GM18517 (cell line): ENCODE measurements around the gene TNRC6C.
A peak's percentile ranks its signal among the peaks of the same experiment; 100 is the strongest.

ENCODE experiments used
- ATAC-seq: cut with Tn5 transposase; IDR thresholded peaks from one replicate; pipeline ENCODE4 v1.9.1; 2021; ENCODE audit warnings: mild to moderate bottlenecking, moderate library complexity; ENCODE audit not compliant: unreplicated experiment

Gene TNRC6C

GRCh38 chr17:78012428-78012827, 53.9 kb downstream of the TNRC6C start:
- no peak for ATAC-seq

DNA sequence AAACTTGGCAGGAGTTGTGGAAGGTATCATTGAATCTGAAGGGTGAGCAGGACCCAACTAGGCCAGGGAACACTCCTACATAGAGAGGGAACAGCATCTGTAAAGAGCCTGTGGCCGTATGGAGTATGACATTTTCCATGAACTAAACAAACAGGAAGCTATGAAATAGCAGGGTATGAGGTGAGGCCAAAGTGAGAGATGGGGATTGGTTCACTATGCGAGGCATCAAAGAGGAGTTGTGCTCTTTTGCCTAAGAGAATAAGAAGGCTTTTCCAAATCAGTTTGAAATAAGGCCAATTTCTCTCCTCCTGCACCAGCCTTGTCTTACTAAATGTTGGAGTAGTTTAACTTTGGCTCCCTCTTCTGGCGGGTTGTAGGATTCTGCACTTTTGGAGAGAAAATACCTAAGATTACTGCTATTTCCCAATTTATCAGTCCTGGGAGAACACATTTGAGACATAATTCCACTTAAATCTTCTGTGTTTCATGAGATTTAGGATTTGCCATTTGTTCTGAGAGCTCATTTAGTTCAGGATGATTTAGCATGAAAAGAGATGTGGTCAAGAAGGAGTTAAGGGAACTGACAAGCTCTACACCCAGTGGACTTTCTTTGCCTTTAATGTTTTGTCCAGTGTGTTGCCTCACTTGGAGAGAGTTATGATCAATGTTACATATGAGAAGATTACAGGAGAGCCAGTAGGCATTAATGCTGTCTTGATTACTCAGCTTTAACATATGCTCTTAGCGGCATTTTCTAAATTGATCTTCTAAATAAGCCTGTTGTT, 55.4 kb downstream of the TNRC6C start:
- ATAC-seq = no peak

DNA sequence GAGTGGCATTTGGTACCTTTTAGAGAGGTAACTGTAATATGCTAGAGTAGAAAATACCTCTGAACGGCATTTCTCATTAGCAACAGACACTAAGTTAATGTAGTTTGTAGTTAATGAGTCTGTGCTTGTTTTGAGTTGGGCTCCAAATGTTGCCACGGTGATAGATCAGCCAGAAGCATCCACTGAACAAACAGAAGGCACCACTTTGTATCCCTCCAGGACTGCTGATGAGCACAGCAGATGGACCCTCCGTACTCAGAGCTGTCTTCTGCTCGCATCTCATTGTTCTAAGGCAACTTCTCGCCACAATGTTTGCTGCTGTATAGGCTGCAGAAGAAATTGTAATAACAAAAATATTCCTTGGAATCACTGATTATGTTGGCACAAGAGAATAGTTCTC, 56.1 kb downstream of the TNRC6C start:
- ATAC-seq = no peak

DNA sequence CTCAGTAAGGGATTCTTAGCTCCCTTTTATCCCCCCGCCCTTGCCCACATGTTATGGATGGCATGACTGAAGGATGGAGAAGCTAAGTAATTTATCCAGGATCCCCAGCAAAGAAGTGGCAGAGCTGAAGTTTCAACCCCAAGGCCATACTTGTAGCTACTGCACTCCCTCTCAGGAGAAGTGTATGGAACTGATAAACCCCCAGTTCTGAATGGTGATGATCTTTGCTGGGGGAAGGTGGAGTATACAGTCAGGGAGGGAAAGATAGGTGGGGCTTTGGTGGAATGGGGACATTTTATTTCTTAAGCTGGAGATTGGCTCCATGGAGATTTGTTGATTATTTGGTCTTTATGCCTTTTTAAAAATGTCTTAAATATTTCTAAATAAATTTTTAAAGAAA, 58.3 kb downstream of the TNRC6C start:
- ATAC-seq = no peak

DNA sequence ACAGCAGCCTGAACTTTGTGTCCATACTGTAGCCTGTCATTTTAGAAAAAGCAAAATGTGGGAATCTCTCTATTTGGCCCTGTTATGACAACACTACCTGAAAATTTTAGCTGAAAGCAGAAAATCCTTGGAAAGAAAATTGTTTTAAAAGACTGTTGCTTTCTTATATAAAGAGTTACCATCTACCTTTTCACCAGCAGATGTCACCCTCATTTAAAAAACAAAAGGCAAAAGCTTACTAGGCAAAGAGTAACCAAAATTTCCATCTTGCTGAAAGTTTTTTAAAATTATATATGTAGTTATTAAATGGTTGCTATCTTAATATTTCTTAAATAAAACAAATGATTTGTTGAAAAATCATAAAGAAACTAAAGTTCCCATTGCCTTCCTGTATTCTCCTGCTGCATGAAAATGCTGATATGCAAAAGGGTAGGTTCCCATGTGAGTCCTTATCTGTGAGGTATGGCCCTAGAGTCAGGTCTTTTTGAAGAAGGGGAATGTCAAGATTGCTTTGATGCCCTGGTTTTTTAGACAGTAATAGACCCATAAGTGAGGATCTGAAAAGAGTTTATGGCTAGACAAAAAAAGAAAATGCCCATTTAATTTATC, 61.0 kb downstream of the TNRC6C start:
- peak; percentile 10 for ATAC-seq

DNA sequence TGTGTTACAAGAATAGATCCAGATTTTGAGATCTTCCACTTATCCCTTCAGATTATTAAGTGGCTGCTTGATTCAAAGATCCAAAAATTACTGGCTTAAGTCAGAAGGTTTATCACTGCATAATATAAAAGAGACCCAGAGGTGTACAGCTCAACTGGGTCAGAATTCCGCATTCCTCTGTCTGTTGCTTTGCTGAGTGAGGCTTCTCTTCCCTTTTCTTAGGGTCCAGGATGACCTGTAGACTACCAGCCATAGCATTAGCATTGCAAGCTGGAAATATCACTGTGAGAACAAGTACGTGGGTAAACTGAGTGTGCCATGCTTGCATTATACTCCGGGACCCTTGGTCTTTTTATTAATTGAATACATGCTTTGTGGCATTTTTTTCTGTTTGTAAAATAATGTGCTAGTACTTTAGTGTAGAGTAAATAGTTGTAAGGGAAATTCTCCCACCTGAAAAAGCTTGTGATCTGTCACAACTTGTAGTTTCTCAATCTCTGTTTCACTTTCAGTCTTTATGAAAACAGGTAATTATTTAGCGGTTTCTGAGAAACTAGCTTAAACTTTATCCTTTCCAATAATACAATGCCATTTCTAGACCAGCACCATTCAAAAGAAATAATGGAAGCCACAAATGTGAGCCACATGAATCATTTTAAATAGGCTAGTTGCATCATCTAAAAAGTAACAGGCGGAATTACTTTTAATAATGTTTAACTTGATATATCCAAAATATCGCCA, 61.6 kb downstream of the TNRC6C start:
- peak; percentile 62 for ATAC-seq

DNA sequence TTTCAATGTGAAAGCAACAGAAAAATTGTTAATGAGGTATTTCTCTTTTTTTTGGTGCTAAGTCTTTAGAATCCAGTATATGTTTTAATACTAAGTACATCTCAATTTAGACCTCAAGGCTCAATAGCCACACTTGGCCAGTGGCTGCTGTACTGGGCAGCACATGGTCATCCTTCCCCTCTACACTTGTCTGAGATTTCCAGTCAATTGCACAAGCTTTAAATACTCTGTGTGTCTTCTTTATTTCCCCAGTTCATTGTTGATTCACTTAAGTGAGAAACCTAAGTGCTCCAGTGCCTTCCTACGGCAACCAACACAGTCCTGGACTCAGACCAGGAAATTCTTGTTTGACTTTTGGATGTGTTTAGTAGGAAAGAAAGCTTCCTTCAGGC, 62.2 kb downstream of the TNRC6C start:
- ATAC-seq = no peak

DNA sequence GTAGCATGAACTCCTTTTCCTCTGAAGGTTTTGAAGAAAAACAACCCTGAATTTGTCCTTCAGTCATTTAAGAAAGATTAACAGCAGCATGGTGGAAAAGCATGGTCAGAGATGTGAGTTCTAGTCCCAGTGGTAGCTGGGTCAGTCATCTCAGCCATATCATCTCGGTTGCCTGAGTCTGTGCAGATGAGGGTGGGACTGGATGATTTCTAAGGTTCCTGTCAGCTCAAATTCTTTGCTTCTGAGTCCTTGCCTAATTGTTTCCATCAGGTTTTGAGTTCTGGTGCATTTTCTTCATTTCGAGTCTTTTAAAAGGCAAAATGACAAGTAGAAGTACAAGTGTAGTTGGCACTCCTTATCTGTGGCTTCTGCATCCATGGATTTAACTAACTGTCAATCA, 63.9 kb downstream of the TNRC6C start:
- ATAC-seq = no peak

- ATAC-seq = no peak
Observed at GRCh38 chr17:78023042-78023441, 64.5 kb downstream of the TNRC6C start.

- no peak for ATAC-seq
Observed at GRCh38 chr17:78026381-78026780, 67.9 kb downstream of the TNRC6C start.

DNA sequence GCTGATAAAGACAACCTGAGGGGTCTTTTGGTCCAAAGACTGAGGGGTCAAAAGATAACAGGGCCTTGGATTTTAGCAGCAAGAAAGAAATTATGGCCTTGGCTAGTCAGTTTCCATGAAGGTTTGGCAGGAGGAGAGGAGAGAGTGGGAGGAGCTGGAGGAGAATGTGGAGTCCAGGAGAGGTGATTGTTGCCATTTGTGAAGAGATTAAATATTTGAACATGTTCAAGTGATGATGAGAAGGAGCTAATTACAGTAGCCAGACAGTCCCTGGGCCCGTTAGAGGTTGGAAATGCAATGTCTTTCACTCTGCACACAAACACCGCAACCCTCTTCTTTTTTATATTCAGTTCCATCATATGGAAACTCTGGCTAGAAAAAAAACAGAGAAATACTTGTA, 68.6 kb downstream of the TNRC6C start:
- no peak for ATAC-seq

GRCh38 chr17:78029697-78030096, 71.2 kb downstream of the TNRC6C start:
- no peak for ATAC-seq

GRCh38 chr17:78031435-78031834, 72.9 kb downstream of the TNRC6C start:
- ATAC-seq = no peak

DNA sequence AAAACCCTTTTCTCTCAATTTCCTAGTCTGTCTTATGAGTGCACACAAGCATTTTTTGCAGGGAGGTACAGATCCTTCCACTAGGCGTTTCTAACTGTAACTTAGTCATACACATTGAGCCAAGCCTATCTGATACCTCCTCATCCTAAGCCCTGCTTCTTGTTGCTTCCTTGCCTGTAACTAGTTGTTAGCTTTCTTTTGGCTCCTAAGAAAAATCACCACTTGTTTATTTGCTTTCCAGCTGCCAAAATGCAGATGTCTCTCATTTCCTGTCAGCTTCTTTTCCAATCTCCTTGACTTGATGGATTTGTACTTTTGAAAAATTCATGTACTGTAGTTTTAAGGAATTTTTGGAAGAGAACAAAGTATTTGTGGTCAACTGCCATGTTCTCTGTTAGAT, 73.7 kb downstream of the TNRC6C start:
- no peak for ATAC-seq

DNA sequence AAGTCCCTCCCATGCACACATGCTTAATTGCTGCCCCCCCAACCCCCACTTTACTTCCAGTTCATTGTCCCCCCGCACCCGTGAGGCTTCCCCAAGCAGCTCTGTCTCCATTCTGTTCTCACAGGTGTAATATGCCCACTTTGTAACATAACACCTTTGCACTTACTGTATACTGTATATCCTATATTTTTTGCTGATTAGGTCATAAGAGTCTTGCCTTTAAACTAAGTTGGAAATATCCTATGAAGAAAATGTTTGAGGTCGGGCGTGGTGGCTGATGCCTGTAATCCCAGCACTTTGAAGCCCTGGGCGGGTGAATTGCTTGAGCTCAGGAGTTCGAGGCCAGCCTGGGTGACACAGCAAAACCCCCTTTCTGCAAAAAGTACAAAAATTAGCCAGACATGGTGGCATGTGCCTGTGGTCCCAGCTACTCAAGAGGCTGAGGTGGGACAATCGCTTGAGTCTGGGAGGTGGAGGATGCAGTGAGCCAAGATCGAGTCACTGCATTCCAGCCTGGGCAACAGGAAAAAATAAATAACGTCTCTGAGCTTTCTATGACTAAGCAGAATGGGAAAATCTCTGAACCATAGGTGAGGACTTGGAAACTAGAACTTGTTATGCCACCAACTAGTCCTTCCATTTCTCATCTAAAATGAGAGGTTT, 76.1 kb downstream of the TNRC6C start:
- no peak for ATAC-seq

GRCh38 chr17:78037280-78037679, 78.8 kb downstream of the TNRC6C start:
- no peak for ATAC-seq

DNA sequence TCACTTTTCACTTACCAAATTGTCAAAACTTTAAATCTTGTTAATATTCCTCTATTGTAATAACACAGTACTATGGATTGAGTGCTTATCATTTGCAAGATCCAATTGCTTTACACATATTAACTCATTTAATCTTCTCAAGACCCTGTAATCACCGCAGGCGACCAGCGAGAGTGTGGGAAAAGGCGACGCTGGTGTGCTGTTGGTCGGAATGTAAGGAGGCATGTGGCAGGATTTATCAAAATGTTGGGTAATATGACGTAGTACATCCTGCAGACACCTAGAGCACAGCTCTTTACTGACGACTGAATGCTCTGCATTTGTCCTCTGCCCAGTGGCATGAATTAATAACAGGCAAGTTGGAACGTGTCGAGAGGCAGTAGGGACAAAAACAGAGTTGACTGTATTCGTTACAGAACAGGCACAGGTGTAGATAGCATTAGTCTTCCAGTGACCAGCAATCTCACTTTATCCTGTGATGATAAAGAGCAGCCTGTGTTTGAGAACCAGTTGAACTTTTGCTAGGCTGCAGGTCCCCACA, 80.3 kb downstream of the TNRC6C start:
- no peak for ATAC-seq

GRCh38 chr17:78039581-78039980, 81.1 kb downstream of the TNRC6C start:
- no peak for ATAC-seq

DNA sequence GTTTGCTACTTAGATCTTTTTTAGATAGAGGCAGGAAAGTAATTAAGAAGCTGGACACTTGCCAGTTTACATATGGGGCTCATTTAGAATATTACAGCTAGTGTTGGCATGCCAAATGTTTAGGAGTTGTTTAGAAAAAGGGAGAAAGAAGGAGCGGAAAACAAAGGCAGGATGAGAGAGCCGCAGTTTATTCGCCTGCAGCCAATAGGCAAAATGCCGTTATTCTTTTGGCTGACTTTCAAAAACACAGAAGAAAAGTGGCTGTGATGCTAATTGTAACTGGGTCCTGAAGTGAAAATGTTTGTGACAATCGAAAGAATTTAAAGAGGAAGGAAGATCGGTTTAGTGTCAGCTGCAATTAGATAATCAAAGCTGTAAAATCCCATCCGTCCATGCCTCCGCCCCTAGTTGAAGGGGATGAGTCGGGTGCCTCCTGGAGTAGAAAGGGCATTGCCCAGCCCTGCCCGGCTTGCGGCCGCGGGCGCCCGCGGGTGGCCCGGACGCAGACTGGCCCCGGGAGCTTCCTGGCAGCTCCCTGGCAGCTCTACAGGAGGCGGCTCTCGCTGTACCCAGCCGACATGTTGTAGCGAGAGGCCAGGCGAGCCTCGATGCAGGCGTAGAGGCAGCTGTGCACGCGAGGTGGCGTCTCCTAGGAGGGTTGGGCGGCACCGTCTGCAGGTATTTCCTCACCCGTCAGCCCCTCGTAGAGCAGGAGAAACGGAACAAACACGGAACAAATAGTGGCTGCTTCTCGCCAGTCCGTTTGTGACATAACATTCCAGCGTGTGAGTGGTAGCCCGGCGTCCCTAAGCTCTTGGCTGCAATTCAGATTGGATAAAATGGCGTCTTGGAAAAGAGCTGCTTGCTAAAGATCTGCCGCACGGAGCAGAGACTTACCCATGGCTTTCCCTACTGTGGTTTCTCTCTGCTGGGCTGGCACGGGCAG, 82.2 kb downstream of the TNRC6C start:
- no peak for ATAC-seq
